NCI-H1694 treated with DMSO at 0.1 percent for 48 hours (cell line): Measurements from ENCODE around the gene MED28.
"Not testable (repeated sequence)": the region's sequence is repeated elsewhere in the genome, so short reads cannot be mapped to it uniquely, and the experiment has no call there.

Source experiments
- DNase-seq: peaks from one replicate; lab custom pipeline; 2025; lab: John Stamatoyannopoulos, UW

The MED28 gene

DNA sequence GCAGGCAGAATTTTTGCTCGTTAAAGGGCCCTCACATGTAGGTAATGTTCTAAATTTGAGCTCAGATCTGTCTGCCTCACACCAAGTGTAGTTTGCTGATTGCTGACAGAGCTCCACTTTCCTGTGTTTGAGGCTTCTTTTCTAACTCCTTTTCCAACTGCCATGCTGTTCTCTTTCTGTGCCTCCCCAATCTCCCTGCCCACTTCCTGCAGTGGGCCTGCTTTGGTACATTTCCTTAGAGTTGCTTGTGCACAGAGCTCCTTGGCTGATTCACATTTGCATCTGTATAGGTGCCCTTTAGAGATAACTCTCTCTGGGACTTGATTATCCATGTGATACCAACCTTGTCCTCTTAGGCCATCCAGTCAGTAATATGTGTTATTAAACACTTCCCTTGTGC lies 4.5 kb downstream of the MED28 start:
- no peak for DNase-seq

GRCh38 chr4:17619416-17620105 lies 5.1 kb downstream of the MED28 start:
- no peak for DNase-seq

DNA sequence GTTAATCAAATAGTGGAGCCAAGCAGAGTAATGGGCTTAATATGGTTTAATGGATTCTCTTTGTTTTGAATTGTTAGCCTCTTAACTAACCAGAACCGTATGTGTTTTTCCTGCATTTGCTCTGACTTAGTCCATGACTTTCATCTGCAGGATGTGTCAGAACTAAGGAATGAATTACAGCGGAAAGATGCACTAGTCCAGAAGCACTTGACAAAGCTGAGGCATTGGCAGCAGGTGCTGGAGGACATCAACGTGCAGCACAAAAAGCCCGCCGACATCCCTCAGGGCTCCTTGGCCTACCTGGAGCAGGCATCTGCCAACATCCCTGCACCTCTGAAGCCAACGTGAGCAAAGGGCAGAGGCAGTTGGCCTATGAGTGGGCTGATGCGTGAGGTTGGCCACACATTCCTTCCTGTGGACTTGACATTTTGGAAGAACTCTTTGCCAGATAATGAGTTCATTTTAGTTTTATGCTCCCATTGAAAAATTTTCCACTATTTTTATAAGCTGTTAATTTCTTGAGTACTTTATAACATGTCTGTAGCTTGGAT lies 9.1 kb downstream of the MED28 start:
- no peak for DNase-seq

DNA sequence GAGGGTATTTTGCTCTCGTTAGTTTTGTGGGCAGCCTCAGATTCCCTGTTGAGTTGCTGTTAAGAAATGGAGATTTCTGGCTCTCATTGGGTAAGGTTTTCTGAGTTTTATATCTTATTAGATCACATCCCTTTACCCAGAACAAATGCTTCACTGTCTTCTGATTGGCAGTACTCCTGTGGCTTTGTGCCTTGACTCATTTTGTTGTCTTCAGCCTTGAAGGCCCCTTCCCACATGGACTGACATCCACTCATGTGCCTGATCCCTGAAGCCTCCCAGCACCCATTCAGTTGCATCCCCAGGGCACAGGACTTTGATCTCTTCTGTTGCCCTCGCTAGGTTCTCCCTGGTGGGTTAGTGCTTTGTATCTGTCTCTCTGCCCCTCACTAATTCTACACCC lies 10.4 kb downstream of the MED28 start:
- no peak for DNase-seq

- no peak for DNase-seq
Measured at GRCh38 chr4:17630228-17630627, 15.8 kb downstream of the MED28 start.

GRCh38 chr4:17633600-17633999 lies 19.2 kb downstream of the MED28 start:
- DNase-seq: no peak

DNA sequence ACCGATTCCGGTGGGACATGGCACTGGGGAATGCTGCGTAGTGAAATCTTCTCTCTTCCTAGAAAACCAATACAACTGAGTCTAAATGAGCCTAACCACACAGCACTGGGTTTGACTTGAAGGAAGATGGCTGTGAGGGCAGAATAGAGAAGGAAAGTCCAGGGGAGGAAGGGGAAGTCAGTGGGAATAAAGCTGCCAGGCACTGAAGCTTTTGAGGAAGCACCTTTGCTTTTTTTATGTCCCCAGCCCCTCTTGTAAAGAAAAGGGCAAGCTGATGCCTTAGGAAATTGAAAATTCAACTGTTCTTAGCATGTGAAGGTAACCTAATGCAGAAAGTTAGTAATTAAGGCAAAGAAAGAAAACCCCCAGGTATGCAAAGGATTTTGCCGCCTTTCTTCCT lies 20.6 kb downstream of the MED28 start:
- no peak for DNase-seq

DNA sequence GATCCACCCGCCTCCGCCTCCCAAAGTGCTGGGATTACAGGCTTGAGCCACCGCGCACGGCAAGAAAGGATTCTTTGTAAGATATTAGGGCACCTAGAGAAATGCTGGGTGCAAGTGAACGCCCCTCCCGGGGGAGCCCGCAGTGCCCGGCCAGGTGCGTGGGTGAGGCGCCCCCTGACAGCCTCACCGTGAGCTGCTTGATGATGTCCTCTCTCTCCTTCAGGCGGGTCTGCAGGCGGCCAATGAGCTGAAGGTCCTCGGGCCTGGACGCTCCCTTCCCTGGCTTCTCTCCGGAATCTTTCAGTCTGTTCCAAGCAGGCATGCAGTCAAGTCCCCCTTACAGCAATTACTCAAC lies 21.9 kb downstream of the MED28 start:
- DNase-seq: no peak

GRCh38 chr4:17636696-17637622 lies 22.5 kb downstream of the MED28 start:
- peak; percentile 65 for DNase-seq

- no peak for DNase-seq
Measured at GRCh38 chr4:17639136-17639535, 24.7 kb downstream of the MED28 start.

GRCh38 chr4:17642398-17642783 lies 27.9 kb downstream of the MED28 start:
- no peak for DNase-seq

- DNase-seq: no peak
Measured at GRCh38 chr4:17646693-17647092, 32.3 kb downstream of the MED28 start.

DNA sequence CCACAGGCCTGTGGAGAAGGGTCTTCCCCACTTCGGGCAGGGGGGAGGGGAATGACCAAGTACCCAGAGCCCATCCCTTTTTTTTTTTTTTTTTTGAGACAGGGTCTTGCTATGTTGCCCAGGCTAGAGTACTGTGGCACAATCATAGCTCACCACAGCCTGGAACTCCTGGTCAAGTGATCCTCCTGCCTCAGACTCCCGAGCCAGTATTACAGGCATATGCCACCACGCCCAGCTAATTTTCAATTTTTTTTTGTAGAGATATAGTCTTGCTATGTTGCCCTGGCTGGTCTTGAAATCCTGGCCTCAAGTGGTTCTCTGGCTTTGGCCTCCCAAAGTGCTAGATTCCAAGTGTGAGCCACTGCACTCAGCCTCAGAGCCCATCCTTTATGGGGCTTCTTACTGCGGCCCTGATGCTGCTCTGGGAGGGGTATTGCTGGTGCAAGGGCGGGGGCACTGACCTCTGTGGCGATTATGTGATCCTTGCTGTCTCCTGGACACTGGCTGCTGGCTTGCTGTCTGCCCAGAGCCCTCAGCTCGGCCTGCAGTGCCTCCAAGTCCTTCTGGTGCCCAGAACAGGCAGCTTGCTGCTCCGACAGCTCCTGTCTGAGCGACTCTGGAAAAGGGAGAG lies 32.9 kb downstream of the MED28 start:
- DNase-seq: no peak

DNA sequence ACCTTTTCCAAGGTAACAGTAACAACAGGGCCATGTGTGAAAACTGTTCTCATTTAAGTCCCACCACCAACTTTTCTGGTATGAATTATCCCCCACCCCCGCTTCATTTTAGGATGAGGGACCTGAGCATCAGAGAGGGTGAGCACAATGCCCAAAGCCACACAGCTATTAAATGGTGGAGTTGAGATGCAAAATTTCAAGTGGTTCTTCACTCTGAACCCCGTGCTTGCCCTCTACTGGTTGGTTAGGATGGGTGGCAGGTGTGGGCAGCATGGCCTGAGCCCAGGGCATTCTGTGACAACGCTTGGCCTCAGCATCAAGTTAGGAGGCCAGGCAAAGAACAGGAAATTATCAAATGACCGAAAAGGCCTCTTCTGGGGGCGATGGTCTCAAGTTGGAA lies 33.5 kb downstream of the MED28 start:
- DNase-seq: no peak

DNA sequence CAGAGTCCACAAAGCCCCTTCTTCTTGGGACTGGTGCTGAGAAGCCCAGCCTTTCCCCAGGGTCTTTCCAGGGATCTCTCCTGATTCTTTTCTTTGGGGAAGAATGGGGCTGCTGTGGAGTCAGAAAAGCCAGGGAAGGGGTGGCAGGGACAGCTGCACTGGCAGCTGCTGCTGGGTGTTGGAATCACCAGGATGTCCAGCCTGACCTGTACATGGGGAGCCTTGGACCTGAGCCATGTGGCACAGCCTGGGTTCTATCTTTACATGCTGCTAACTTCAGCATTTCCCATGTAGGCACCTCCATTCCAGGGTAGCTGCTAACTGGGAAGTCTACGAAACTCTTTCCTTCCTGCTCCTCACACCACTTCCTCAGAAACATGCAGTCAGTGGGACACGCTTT lies 36.0 kb downstream of the MED28 start:
- no peak for DNase-seq

DNA sequence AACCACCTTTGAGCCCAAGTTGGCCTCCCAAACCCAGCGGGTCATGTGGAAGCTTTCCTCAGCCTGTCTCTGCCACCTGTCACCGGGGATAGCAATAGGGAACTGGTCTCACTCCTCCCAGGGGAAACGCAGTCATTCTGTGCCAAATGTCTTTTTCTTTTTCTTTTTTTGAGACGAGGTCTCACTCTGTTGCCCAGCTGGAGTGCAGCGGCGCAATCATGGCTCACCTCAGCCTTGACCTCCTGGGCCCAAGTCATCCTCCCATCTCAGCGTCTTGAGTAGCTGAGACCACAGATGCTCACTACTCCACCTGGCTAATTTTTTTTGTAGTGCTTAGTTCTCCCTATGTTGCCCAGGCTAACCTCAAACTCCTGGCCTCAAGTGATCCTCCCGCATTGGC lies 40.3 kb downstream of the MED28 start:
- DNase-seq: no peak

- no peak for DNase-seq
Measured at GRCh38 chr4:17657090-17657489, 42.6 kb downstream of the MED28 start.

- no peak for DNase-seq
Measured at GRCh38 chr4:17657849-17658248, 43.4 kb downstream of the MED28 start.

DNA sequence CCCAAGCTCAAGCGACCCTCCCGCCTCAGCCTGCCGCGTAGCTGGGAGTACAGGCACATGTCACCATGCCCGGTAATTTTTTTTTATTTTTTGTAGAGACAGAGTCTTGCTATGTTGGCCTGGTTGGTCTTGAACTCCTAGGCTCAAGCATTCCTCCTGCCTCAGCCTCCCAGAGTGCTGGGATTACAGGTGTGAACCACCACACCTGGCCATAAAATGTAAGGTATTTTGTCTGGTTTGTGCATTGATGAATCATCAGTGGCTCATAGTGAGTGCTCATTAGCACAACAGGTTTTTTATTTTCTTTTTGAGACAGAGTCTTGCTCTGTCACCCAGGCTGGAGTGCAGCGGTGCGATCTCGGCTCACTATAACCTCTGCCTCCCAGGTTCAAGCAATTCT lies 44.8 kb downstream of the MED28 start:
- not testable (repeated sequence) for DNase-seq

DNA sequence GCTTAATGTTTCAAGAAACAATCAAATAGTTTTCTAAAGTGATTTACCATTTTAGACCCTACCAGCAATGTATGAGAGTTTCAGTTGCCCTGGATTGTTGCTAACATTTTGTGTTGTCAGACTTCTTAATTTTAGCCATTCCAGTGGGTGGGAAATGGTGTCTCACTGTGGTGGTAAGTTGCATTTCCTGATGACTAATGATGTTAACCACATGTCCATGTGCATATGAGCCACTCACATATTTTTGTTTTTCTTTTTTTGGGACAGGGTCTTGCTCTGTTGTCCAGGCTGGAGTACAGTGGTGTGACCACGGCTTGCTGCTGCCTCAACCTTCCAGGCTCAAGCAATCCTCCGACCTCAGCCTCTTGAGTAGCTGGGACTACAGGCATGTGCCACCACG lies 48.3 kb downstream of the MED28 start:
- DNase-seq: no peak

- DNase-seq: no peak
Measured at GRCh38 chr4:17664755-17665154, 50.3 kb downstream of the MED28 start.

GRCh38 chr4:17665346-17665745 lies 50.9 kb downstream of the MED28 start:
- no peak for DNase-seq

DNA sequence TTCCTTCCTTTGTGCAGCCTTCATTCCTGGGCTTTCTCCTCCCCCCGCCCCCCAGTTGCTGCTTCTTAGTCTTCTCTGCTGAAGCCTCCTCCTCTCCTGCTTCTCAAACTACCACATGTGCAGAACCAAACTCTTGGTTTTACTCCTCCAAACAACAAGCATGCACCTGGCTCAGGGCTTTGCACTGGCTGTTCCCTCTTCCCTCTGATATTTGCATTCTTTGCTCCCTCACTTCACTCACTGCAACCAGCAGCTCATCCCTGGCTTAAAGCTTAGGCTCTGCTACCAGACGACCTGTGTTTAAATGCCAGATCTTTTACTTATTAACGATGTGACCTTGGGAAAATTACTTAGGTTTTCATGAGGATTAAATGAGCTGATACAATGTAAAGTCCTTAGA lies 51.4 kb downstream of the MED28 start:
- no peak for DNase-seq
